Right forelimb (tissue), 1 donor: ENCODE data around the gene TCF7L1.
A peak's percentile ranks its signal among the peaks of the same experiment; 100 is the strongest.

Experiments used
- DNase-seq: peaks from one replicate; pipeline ENCODE4 v3.0.0-alpha.2; 2018

Gene TCF7L1

DNA sequence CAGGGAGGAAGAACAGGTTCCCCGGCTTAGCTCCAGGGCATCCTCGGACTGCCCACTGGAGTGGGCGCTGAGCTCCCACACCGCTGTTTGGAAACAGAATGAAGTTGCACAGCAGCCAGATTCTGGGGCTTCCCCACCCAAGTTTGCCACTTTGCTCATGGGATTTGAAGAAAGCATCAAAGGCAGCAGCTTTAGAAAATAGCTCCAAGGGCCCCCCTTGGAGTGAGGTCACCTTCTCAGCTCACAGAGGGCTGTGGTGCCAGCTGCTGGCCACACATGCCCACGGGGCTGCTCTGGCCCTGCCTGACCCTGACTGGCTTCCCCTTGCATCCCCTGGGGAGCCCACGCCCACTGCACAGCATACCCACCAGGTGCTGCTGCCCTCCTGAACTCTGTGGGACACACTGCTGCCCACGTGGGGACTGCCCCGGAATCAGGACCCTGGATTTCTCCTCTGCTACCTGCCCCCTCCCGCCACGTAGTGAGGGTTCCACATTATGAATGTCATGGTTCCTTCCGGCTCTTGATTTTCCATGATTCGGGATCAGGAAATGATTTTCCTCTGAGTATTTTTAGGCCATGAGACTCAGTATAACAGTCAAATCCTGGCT lies 124.3 kb downstream of the TCF7L1 start:
- DNase-seq, result no peak

DNA sequence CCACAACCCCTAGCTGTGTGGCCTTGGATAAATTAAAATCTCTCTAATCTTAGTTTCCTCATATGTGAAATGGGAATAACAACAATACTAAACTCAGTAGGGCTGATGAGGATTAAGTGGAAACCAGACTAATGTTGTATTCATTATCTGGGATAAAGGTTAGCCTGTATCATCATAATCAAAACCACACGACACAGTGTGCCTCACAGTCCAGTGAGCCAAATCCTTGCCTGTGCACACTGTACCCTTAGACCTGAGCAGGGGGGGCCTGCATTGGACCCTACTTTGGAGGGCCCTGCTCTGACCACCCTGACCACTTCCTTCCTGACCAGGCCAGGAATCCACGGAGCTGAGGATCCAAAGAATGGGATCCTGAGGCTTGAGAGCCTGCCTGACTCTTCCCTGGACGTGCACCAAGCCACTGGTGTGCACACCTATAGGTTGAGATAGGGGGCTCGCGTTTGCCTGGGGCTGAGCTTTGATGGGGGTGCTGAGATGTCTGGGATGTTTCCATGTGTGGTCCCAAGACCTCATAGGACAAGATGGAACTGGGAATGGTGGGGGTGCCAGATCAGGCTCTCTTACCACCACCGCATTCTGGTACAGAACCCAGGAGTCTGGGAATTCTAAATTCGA lies 124.9 kb downstream of the TCF7L1 start:
- DNase-seq, result no peak

DNA sequence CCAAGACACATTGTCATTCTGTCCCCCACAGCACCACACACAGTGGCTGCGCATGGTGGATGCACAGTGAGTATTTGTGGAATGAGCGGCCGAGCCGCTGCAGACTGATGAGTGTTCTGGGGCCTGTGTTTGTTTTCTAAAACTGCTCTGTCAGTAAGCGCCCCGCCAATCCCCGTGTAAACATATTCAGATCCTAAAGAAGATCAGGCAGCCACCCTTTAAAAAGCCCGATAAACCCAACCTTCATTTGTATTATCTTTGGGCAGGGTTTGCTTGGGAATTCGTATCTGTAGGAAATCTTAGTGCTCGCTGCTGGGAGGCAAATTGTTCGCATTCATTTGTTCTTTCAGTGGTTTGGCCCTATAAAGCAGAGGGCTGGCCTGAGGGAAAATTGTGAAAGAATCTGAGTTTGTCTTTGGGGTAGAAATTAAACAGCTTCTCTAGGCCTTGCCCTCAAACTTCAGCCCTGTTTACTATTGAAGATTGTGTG lies 126.0 kb downstream of the TCF7L1 start:
- no peak for DNase-seq

DNA sequence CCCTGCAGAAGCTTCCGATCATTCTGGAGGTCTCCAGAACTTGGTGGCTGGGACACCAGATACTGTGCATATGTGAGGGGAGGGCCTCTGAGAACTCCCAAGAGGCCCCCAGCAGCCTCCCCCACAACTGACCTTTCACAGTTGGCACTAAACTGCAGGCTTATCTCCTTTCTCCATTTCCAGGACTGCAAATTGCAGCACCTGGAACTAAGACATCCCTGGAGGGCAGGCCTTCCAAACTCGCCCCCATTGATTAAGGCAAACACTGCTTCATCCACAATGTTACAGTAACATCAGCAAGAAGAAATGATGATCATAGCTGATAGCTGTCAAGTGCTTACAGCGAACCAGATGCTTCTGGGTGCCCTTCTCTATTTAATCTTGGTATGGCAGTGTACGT lies 126.7 kb downstream of the TCF7L1 start:
- DNase-seq, result no peak

DNA sequence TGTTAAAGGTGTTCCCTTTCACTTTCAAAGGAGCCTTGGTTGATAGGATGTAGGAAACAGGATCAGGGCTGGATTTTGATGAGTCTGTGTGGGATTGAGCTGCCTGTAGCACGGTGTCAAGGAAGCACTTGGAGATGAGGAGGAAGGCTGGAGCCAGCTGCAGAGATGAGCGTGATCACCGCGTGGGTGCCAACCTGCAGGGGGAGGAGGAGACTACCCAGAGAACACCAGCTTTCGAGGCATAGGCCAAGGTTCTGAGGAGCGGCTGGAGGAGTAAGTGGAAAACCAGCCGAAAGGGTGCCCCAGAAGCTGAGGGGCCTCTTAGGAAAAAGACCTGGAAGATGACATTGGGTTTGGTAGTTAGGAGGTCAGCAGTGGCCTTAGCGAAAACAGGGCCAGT lies 130.4 kb downstream of the TCF7L1 start:
- DNase-seq, result no peak

DNA sequence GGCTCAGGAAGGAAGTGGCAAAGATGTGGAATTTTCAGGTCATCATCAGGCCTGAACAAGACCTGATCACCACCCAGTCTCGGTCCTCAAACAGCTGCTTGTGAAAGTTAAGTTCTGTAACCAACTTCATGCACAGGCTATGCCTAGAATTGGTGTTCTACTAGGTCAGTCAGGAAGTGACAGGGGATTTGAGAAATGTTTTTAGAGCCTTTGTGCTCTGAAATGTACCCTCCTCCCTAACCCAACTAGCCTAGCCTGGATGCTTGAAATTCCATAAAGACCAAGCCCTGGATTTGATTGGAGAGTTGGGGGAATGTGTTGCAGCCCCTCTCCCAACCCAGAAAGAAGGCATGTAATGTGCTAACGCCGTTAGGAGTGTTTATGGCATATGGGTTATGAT lies 131.3 kb downstream of the TCF7L1 start:
- DNase-seq, result no peak

DNA sequence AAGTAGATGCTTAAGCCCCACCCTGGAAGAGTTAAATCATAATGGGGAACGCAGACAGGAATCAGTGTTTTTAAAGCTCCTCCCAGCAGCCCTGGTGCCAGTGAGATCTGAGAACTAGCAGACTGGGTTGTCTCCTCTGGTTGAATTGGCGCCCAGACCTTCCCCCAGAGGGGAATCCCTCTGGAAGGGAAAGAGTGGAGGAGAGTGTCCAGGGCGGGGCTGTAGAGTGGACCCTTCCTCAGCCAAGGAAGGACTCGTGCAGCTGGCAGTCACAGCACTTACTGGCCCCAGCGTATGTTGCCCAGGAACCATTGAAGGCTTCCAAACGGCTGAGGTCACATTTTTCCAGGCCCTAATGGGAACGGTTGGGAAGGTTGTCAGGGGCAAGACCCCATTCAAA lies 132.1 kb downstream of the TCF7L1 start:
- DNase-seq, result peak; percentile 67

DNA sequence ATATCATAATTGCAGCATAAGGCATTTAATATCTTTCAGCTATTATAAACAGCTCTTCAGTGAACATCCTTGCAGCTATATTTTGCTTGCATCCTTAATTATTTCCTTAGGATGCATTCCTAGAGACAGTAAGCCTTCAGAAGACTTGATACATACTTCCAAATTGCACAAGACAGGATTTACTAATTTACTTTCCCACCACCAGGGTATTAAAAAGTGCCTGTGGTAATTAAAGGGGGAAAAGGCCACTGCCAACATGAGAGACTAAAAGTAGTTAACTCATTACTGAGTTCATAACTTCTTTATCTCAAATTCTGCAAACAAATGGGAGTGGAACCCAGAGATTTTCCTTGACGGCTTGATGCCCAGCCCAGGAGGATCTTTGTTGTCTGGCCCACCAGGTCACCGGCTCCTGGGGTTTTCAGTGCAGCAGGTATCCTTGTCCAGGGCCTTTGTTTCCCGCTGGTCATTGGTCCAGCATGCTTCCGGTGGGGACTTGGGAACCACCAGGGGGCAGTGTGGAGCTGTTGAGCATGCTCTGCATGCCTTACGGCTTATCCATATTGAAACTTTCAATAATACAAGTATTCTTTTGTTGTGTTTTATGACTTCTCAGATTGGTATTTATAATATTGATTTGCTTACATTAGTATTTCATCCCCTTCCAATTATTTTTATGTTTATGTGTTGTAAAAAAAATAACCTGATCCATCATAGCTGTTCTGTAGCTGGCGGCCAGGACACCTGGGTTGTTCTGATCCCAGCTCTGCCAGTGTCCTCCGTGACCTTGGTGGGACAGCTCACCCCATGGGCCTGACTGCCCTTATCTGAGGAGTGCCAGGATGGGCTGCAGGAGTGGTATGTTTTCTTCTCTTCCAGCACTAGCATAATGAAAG lies 133.2 kb downstream of the TCF7L1 start:
- DNase-seq, result no peak

DNA sequence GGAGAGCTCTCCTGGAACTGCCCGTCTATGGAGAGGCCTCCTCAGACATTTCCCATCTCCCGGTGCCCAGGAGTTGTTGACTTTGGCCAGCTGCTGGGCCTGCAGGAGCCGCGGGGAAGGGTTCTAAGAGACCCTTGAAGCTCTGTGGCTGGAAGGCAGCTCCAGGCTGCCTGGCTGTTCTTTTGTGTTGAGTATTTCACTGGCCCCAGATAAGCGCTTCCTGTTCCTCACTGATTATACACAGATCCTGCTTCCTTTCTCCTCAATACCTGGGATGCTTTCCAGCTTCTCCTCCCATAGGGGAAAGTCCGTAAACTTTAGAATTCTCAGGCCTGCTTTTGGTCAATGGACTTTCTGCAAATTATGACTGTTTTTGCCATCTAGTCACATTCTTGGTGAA lies 136.8 kb downstream of the TCF7L1 start:
- peak; percentile 46 for DNase-seq

DNA sequence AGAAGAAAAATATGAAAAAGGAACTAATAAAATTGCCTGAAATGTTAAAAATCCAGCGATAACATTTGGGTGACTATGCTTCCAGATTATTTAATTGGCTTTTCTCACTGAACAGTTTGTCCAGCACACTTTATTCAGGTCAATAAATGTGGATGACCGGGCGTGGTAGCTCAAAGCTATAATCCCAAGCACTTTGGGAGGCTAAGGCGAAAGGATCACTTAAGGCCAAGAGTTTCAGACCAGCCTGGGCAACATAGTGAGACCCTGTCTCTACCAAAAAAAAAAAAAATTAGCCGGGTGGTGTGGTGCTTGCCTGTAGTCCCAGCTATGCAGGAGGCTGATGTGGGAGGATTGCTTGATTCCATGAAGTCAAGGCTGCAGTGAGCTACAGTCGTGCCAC lies 139.2 kb downstream of the TCF7L1 start:
- no peak for DNase-seq

DNA sequence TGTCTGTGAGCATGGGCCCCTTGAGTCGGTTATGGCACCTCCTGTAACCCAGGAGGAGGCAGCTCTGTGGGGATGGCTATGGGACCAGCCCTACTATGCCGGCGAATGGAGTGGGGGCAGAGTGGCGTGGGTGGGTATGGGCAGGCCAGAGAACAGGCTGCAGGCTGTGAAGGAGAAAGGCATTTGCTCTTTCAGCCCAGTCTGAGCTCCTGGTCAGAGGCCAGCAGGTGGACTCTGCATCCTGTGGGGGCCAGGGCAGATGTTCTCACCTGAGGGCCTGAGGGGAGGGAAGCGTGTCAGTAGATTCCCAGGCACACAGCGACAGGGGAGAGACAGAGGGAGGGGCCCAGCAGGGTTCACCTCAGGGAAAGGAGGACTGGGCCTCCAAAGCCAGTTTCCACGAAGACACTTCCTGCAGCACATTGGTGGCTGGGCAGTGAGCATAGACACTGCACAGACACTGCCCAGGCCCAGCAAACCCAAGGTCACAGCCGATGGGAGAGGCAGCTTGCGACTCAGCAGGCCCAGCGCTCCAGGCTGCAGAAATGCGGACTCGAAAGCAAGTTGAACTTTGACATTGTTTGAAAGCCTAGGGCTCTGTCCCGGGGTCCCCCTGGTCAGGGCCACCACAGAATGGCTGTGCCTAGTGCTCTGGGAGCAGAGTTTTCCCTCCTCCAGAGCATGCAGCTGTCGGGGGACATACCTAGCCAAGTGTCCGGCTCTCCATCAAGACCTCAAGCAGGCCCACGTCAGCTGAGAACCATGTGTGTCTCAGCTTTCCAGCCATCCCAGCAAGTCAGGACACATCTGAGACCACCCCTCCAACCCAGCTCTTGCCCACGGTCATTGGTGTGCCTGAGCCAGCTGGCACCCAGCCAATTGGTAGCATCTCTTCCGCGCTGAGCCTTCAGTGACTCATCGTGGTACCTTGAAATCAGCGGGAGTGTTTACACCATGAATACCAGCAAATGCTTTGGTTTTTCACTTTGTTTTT lies 140.8 kb downstream of the TCF7L1 start:
- DNase-seq, result peak; percentile 54

DNA sequence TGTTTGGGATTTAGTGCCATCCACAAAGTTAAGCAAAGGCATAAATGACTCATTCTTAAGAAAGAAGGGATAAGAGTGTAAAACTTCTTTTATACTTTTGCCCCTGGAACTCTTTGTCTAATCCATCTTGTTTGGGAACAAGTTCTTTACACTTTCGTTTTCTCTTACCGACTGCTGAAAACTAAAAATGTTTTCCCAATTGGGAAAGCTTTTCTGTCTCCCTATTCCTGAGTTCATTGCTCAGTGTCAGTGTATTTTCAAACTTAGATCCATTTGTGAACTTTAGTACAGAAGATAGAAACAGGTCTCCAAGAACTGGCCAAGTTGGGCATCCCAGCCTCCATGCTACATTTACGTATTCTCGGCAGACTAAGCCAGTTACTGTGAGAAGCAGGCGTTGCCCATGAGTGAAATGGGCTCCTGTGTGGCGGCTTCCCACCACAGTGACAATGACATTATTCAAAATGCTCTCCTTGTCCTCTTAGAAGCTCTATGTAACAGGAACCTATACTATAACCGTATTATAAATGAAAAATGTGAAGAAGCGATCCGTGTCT lies 142.9 kb downstream of the TCF7L1 start:
- peak; percentile 41 for DNase-seq

DNA sequence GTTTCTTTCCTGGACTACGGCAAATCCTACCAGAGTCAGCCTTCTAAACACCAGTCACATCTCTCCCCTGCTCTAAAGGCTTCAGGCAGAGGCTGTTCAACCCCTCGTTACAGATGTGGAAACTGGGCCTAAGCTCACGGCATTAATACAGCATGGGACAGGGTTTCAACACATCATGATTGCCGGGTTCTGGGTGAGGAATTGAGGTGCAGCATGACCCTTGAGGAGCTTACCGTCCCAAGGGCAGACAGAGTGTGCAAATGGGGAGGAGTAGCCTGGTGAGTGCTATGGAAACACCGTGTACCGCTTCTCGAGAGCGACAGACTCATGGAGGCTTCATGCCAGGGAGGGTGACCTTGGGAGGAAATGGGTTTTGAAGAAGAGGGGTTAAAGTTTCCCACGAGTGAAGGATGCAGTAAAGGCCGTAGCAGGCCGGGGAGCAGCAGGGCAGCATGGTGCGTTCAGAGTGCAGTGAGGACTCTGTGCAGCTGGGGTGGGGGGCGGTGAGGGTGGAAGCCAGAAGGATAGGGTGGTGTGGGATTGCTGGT lies 143.5 kb downstream of the TCF7L1 start:
- DNase-seq, result peak; percentile 45

DNA sequence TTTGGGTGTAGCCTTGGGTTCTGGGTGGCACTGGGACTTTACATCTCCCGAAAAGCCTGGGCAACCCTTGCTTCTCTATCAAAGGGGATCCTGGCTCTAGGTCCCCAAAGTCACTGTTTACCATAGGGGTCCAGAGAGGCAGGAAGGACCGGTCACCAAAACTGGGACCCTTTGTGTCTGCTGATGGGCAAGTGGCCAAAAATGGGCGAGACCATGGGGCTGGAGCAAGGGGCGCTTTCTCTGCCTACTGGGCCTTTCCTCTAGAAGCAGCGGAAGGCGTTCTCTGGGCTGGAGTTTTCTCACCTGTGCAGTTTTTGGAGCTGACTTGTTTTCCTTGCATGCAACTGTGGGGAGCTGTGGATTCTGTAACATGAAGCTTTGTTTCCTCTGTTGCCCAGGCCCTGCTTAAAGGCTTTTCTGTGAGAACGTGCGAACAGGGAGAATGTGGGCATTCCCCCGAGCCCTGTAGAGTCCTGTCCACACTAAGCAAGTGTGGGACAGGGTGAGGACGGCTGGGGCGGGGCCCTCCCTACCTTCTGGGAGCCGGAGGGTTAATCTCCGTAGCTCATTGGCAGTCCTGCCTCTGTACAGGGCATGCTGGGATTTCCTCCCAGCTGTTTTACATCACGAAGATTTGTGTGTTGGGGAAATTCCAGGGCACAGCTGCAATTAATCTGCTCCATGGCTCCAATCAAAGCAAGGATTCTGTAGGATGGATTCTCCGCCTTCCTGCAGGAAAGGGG lies 144.4 kb downstream of the TCF7L1 start:
- DNase-seq, result peak; percentile 88

DNA sequence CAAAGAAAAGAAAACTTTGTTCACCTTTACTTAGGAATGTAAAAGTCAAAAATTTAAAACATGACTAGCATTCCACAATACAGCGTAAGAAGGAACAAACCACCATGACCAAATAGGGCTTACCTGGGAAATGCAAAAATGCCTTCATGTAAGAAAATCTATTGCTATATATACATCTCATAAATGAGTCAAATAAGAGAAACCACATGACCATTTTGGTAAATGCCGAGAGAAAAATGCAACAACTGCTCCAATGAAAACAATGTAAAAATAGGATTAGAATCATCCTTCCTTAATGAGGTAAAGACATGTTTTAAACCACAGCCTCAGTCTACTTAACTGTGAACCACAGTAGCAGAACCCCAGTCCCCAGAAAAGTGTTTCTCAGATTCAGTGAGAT lies 145.2 kb downstream of the TCF7L1 start:
- DNase-seq, result no peak

DNA sequence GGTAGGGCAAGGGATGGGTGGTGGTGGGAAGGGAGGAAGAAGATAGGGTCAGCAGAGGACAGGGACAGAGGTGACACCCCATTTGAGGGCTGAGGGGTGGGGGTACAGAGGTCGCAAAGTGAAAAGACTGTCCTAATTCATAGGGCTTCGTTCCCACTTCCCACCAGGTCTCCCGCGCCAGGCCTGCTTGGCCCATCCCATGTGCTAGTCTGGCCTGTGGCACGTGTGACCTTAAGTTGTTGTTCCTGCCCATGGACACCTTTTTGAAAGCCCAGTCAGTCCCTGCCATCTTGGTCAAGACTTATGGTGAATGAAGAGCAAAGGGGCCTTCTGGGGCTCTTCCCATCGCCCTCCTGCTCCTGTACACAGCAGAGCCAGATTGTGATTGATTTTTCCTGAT lies 148.4 kb downstream of the TCF7L1 start:
- DNase-seq, result no peak

DNA sequence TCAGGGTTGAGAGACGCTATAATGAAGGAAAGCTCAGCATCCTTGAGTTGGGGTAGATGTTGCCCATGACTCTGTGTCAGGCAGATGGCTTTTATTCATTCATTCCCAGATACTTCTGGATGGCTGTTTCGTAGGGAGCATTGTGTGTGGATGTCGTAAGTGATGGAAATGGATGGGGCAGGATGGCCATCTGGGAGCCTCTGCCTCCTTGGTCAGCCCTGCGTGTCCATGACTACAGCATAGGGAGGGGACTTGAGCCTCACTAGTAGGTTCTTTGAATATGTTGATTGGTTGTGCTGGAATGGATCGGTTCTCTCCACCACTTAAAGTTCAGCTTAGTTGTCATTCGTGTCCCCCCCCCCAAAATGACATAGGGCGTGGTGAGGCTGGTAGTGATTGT lies 149.7 kb downstream of the TCF7L1 start:
- no peak for DNase-seq

DNA sequence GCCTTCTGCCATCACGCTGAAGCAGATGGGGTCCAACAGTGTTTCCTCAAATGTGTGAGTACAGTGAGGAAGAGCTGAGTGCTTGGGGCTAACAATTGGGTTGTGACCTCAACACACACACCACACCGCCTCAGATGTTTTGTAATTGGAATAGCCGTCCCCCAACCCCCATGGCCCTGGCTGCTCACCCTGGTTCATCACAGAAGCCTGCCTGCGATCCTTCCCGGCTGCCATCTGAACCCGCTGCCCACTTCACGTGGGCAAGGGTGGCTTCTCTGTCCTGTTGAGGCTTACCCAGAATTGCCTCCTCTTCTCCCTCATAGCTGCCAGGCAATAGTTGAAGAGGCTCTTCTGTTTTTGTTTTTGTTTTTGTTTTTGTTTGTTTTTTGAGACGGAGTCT lies 150.4 kb downstream of the TCF7L1 start:
- no peak for DNase-seq

DNA sequence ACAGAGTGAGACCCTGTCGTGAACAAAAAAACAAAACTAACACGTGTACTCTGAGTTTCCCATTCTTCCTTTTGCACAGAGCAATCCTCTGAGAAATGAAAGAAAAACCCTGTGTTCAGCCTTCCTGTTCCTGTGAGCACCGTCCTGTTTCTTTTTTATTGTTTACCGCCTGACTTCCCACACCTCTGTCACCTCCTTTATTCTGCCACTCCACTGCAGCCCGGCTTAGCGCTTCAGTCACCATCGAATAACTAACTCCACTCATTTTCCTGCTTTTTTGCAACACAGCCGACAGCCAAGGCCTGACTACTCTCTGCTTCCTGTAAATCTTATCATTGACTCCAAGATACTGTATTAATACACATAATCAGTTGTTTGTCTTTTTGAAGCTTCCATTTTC lies 153.7 kb downstream of the TCF7L1 start:
- no peak for DNase-seq

DNA sequence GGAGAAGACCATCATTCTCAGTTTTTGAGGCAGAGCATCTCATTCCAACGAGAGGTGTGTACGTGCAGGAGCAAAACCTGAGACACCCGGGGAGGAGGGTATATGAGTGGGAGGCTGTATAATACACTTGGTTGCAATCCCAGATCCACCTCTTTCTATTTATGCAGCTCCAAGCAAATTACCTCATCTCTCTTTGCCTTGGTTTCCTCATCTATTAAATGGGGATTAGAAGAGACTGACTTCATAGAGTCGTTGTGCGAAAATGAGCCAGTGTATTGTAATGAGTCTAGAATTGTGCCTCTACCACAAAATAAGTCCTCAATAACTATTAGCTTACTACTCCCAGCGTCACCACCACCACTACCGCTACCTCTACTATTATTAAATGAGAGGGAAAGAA lies 154.5 kb downstream of the TCF7L1 start:
- DNase-seq, result no peak

DNA sequence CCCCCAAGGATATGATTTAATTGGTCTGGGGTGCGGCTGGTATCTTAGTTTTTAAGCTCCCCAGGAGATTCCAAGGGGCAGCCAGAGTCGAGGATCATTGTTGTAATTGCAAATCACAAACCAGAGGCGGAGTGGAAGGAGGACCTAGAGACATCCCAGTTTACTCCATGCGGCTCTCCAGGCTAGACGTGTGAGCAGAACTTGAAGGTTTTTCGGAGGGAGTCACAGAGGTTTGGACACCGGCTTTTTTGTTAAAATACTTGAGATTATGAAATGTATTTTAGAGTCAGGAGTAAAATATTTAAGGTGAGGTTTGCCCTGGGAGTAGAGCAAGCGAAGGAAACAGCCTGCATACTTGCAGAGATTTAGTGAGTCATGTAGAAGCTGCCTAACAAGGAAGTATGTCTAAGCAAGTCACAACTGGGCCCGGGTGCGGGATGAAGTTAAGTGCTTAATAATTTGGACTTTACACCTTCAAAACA lies 155.1 kb downstream of the TCF7L1 start:
- no peak for DNase-seq
